Measurements from ENCODE around the gene FGGY. TPM values are rescaled to one million over a fixed set of nuclear protein-coding genes. Genes with fewer than 3 reads are reported as not detected.
"Not testable (repeated sequence)": the region's sequence is repeated elsewhere in the genome, so short reads cannot be mapped to it uniquely, and the experiment has no call there.

Gene FGGY
- polyA plus RNA-seq, 6 donors from 2014 or later = 6.1 to 12.0 (median 7.3) TPM

GRCh38 chr1:59733443-59734141 lies 436.7 kb downstream of the FGGY start:
- no peaks in the 10 kb centered on the region for H3K4me1 Mint-ChIP-seq
- DNase-seq = no peak
- no peak overlapping the region for H3K4me3 Mint-ChIP-seq
- no peak for ATAC-seq (ENCODE audit: low read depth in 2 of 2)
- H3K27me3 Mint-ChIP-seq = peaks cover 0 to 3% (median 0%) of the 10 kb centered on the region in 3 donors
- peaks cover 17 to 21% of the 10 kb centered on the region in 2 donors for H3K36me3 Mint-ChIP-seq
- H3K27ac Mint-ChIP-seq = peak overlapping the region in 1 of 6 donors; percentile 80
- H3K9me3 Mint-ChIP-seq = peaks cover 6 to 14% (median 8%) of the 10 kb centered on the region in 7 donors

DNA sequence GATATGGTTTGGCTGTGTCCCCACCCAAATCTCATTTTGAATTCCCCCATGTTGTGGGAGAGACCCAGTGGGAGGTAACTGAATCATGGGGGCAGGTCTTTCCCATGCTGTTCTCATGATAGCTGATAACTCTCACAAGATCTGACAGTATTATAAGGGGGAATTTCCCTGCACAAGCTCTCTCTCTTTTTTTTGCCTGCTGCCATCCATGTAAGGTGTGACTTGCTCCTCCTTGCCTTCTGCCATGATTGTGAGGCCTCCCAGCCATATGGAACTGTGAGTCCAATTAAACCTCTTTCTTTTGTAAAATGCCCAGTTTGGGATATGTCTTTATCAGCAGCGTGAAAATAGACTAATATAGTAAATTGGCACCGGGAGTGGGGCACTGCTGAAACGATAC lies 439.0 kb downstream of the FGGY start:
- not testable (repeated sequence) for H3K27me3 Mint-ChIP-seq; ATAC-seq (ENCODE audit: low read depth in 2 of 2); H3K4me3 Mint-ChIP-seq; DNase-seq; H3K27ac Mint-ChIP-seq; H3K4me1 Mint-ChIP-seq
- H3K36me3 Mint-ChIP-seq = peaks cover 17 to 21% of the 10 kb centered on the region in 2 donors
- H3K9me3 Mint-ChIP-seq = peaks cover 6 to 14% (median 8%) of the 10 kb centered on the region in 7 donors

DNA sequence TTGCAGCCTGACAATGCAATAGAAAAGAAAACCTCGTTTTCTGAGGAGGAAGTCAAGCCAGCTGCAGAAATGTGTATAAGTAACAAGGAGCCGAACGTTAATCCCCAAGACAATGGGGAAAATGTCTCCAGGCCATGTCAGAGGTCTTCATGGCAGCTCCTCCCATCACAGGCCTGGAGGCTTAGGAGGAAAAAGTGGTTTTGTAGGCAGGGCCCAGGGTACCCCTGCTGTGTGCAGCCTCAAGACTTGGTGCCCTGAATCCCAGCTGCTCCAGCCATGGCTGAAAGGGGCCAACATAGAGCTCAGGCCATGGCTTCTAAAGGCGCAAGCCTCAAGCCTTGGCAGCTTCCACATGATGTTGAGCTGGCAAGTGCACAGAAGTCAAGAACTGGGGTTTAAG lies 439.9 kb downstream of the FGGY start:
- ATAC-seq (ENCODE audit: low read depth in 2 of 2) (no peak), DNase-seq (no peak)
- H3K4me1 Mint-ChIP-seq = no peaks in the 10 kb centered on the region
- H3K9me3 Mint-ChIP-seq = peaks cover 6 to 14% (median 8%) of the 10 kb centered on the region in 7 donors
- no peak overlapping the region for H3K4me3 Mint-ChIP-seq
- H3K27me3 Mint-ChIP-seq = no peaks in the 10 kb centered on the region
- H3K27ac Mint-ChIP-seq = no peak overlapping the region
- peaks cover 17 to 21% of the 10 kb centered on the region in 2 donors for H3K36me3 Mint-ChIP-seq

GRCh38 chr1:59737638-59738037 lies 440.7 kb downstream of the FGGY start:
- H3K9me3 Mint-ChIP-seq = peaks cover 6 to 14% (median 8%) of the 10 kb centered on the region in 7 donors
- H3K27me3 Mint-ChIP-seq = no peaks in the 10 kb centered on the region
- H3K36me3 Mint-ChIP-seq = peaks cover 17 to 29% of the 10 kb centered on the region in 2 donors
- H3K27ac Mint-ChIP-seq = no peak overlapping the region
- ATAC-seq (ENCODE audit: low read depth in 2 of 2) (no peak), DNase-seq (no peak)
- no peaks in the 10 kb centered on the region for H3K4me1 Mint-ChIP-seq
- H3K4me3 Mint-ChIP-seq = peak overlapping the region in 1 of 8 donors; percentile 13

DNA sequence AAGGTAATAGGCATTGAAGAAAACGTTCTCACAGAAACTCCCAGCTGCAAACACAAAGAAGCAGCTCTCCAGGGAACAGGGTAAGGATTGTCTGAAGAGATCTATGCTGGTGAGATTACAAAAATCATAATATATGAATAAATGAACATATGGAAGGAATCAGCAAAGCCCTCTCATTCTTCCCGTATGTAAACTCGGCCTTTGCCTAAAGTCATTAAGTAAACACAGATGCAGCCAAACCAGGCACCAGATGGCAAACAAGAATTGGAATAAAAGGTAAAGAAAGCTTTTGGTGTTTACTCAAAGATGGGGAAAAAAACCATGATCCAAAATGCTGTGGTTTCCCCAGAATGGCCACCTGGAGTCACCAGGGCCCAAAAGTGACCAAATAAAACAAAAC lies 441.3 kb downstream of the FGGY start:
- Mint-ChIP-seq H3K27me3 (no peaks in the 10 kb centered on the region), H3K4me1 (no peaks in the 10 kb centered on the region), H3K27ac (no peak overlapping the region), H3K4me3 (no peak overlapping the region), H3K9me3 (peaks cover 6 to 14% (median 8%) of the 10 kb centered on the region in 7 donors), H3K36me3 (peaks cover 17 to 29% of the 10 kb centered on the region in 2 donors)
- DNase-seq = no peak
- no peak for ATAC-seq (ENCODE audit: low read depth in 2 of 2)

GRCh38 chr1:59738591-59739015 lies 441.7 kb downstream of the FGGY start:
- Mint-ChIP-seq H3K27me3 (no peaks in the 10 kb centered on the region), H3K27ac (no peak overlapping the region), H3K36me3 (peaks cover 17 to 29% of the 10 kb centered on the region in 2 donors), H3K4me3 (no peak overlapping the region), H3K9me3 (peaks cover 6 to 14% (median 8%) of the 10 kb centered on the region in 7 donors), H3K4me1 (no peaks in the 10 kb centered on the region)
- no peak for ATAC-seq (ENCODE audit: low read depth in 2 of 2)
- DNase-seq = no peak

GRCh38 chr1:59739111-59739510 lies 442.2 kb downstream of the FGGY start:
- ATAC-seq (ENCODE audit: low read depth in 2 of 2) = no peak

GRCh38 chr1:59742526-59742925 lies 445.6 kb downstream of the FGGY start:
- Mint-ChIP-seq H3K27ac (no peak overlapping the region), H3K4me3 (no peak overlapping the region), H3K27me3 (no peaks in the 10 kb centered on the region), H3K4me1 (no peaks in the 10 kb centered on the region), H3K36me3 (peaks cover 0 to 8% of the 10 kb centered on the region in 2 donors), H3K9me3 (no peaks in the 10 kb centered on the region)
- DNase-seq = no peak
- no peak for ATAC-seq (ENCODE audit: low read depth in 2 of 2)

More at GRCh38 chr1:59739111-59739510, 442.2 kb downstream of the FGGY start:
- DNase-seq = no peak
- no peaks in the 10 kb centered on the region for H3K27me3 Mint-ChIP-seq
- H3K36me3 Mint-ChIP-seq = peaks cover 17 to 29% of the 10 kb centered on the region in 2 donors
- H3K4me3 Mint-ChIP-seq = no peak overlapping the region
- H3K27ac Mint-ChIP-seq = no peak overlapping the region
- no peaks in the 10 kb centered on the region for H3K4me1 Mint-ChIP-seq
- H3K9me3 Mint-ChIP-seq = peaks cover 6 to 14% (median 8%) of the 10 kb centered on the region in 7 donors

GRCh38 chr1:59743324-59744091 lies 446.6 kb downstream of the FGGY start:
- DNase-seq = no peak
- Mint-ChIP-seq H3K9me3 (no peaks in the 10 kb centered on the region), H3K4me1 (no peaks in the 10 kb centered on the region), H3K4me3 (no peak overlapping the region), H3K27ac (no peak overlapping the region), H3K36me3 (peaks cover 0 to 8% of the 10 kb centered on the region in 2 donors), H3K27me3 (no peaks in the 10 kb centered on the region)
- no peak for ATAC-seq (ENCODE audit: low read depth in 2 of 2)

DNA sequence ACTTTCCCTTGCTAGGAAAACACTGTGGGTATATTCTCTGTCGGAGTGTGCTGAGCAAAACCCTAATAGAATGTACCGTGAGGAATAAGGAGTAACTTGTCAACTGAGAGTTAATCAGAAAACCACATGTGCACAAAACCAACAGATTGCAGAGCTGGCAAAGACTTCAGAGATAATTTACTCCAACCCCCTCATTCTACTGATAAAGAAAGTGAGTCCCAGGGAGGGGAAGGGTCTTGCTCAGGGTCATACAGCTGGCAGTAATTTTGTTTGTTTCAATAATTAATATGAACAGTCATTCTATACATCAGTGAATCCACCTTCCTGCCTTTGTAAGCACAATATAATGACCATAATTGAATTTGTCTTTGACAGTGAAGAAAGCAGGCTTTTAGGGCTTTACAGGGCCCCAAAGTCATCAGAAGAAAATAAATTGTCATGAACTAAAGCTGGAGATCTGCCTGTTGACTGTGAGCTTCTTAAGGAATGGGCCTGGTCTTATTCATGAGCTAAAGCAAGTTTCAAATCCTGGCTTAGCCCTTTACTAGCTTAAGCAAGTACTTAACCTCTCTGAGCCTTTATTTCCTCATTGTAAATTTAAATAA lies 450.6 kb downstream of the FGGY start:
- ATAC-seq (ENCODE audit: low read depth in 2 of 2) (no peak), DNase-seq (no peak)
- peaks cover 0 to 2% of the 10 kb centered on the region in 2 donors for H3K36me3 Mint-ChIP-seq
- no peaks in the 10 kb centered on the region for H3K9me3 Mint-ChIP-seq
- no peaks in the 10 kb centered on the region for H3K27me3 Mint-ChIP-seq
- no peak overlapping the region for H3K27ac Mint-ChIP-seq
- peaks cover 0 to 8% (median 5%) of the 10 kb centered on the region in 3 donors for H3K4me1 Mint-ChIP-seq
- H3K4me3 Mint-ChIP-seq = no peak overlapping the region

GRCh38 chr1:59748123-59748522 lies 451.2 kb downstream of the FGGY start:
- no peak for ATAC-seq (ENCODE audit: low read depth in 2 of 2)
- H3K9me3 Mint-ChIP-seq = no peaks in the 10 kb centered on the region
- DNase-seq = no peak
- peak overlapping the region in 2 of 6 donors; percentile 41 to 71 for H3K27ac Mint-ChIP-seq
- H3K4me1 Mint-ChIP-seq = peaks cover 0 to 8% (median 5%) of the 10 kb centered on the region in 3 donors
- H3K4me3 Mint-ChIP-seq = peak overlapping the region in 1 of 8 donors; percentile 28
- H3K27me3 Mint-ChIP-seq = no peaks in the 10 kb centered on the region
- H3K36me3 Mint-ChIP-seq = no peaks in the 10 kb centered on the region

GRCh38 chr1:59750328-59751003 lies 453.6 kb downstream of the FGGY start:
- Mint-ChIP-seq H3K27me3 (no peaks in the 10 kb centered on the region), H3K9me3 (no peaks in the 10 kb centered on the region), H3K36me3 (no peaks in the 10 kb centered on the region), H3K4me3 (no peak overlapping the region), H3K4me1 (peaks cover 0 to 8% (median 5%) of the 10 kb centered on the region in 3 donors), H3K27ac (peak overlapping the region in 1 of 6 donors; percentile 13)
- ATAC-seq (ENCODE audit: low read depth in 2 of 2) (no peak), DNase-seq (no peak)

DNA sequence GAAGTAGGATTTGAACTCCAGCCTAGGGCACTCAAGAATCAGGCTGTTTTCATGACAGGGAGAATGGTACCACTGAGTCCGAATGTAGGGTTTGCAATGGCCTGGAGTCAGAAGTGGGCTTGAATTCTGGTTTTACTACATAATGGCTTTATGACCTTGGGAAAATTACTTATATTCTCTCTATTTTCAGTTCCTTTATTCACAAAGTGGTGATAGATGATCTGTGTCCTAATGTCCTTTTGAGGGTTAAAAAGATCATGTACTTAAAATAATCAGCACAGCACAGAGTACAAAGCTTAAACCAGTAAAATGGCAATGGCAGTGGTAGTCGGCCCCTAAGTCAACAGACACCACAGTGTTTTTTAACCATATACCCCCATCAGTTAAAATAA lies 454.1 kb downstream of the FGGY start:
- H3K4me3 Mint-ChIP-seq = no peak overlapping the region
- no peak overlapping the region for H3K27ac Mint-ChIP-seq
- peaks cover 0 to 8% (median 5%) of the 10 kb centered on the region in 3 donors for H3K4me1 Mint-ChIP-seq
- ATAC-seq (ENCODE audit: low read depth in 2 of 2) (no peak), DNase-seq (no peak)
- H3K9me3 Mint-ChIP-seq = no peaks in the 10 kb centered on the region
- H3K27me3 Mint-ChIP-seq = no peaks in the 10 kb centered on the region
- H3K36me3 Mint-ChIP-seq = no peaks in the 10 kb centered on the region
